Activated CD4-positive, alpha-beta memory T cell treated with anti-CD3 and anti-CD28 coated beads for 36 hours (primary cell): Measurements from ENCODE around the gene PCDHA4. TPM values are rescaled to one million over a fixed set of nuclear protein-coding genes. Genes with fewer than 3 reads are reported as not detected.
"Not testable (repeated sequence)": the region's sequence is repeated elsewhere in the genome, so short reads cannot be mapped to it uniquely, and the experiment has no call there.

Experiments used
- CTCF ChIA-PET: fragments of 350-600 bp; sonication (Branson Sonifier 250); formaldehyde crosslinking; loops from one replicate; lab custom pipeline; 2021; ENCODE audit warnings: antibody characterized with exemption, inconsistent platforms; lab: Charles Lee
- POLR2A ChIA-PET: fragments of 350-600 bp; sonication (Branson Sonifier 250); formaldehyde crosslinking; loops from one replicate; lab custom pipeline; 2021; ENCODE audit warnings: antibody characterized with exemption; lab: Charles Lee
- DNase-seq: peaks from one replicate; pipeline ENCODE4 v3.0.0-alpha.2; 2020
- H3K27ac Mint-ChIP-seq: one replicate; pipeline ENCODE4 v1.8.0; 2021; ENCODE audit warnings: mixed read lengths
- H3K27me3 Mint-ChIP-seq: one replicate; pipeline ENCODE4 v1.8.0; 2021; ENCODE audit warnings: mixed read lengths
- H3K36me3 Mint-ChIP-seq: one replicate; pipeline ENCODE4 v1.8.0; 2021; ENCODE audit warnings: mixed read lengths
- H3K4me1 Mint-ChIP-seq: one replicate; pipeline ENCODE4 v1.8.0; 2021; ENCODE audit warnings: low read depth, mixed read lengths
- H3K4me3 Mint-ChIP-seq: one replicate; pipeline ENCODE4 v1.8.0; 2021; ENCODE audit warnings: mild to moderate bottlenecking, mixed read lengths
- H3K9me3 Mint-ChIP-seq: one replicate; pipeline ENCODE4 v1.8.0; 2021; ENCODE audit warnings: mixed read lengths
- intact Hi-C: fragments of 100-400 bp; cut with micrococcal nuclease; formaldehyde crosslinking; loops from one replicate; pipeline ENCODE4 v1.15.1; 2023
- total RNA-seq, 2 experiments: library from RNA; stranded (reverse); gene quantifications; one replicate each; pipeline ENCODE4 v1.2.3, GENCODE V29; 2021

Gene PCDHA4
- total RNA-seq, 2 experiments from 2014 or later: not detected

DNA sequence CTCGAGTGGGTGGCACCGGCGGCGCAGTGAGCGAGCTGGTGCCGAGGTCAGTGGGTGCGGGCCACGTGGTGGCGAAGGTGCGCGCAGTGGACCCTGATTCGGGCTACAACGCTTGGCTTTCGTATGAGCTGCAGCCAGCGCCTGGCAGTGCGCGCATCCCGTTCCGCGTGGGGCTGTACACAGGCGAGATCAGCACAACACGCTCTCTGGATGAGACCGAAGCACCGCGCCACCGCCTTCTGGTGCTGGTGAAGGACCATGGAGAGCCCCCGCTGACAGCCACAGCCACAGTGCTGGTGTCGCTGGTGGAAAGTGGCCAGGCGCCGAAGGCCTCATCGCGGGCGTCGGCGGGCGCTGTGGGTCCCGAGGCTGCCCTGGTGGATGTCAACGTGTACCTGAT lies 16.6 kb downstream of the PCDHA4 start:
- H3K27me3 Mint-ChIP-seq: peaks cover 12% of the 10 kb centered on the region
- ChIA-PET CTCF (no interaction called here), POLR2A (no interaction called here)
- intact Hi-C loops: no loop called here
- no peak for DNase-seq
- peaks cover 8% of the 10 kb centered on the region for H3K36me3 Mint-ChIP-seq
- no peaks in the 10 kb centered on the region for H3K4me1 Mint-ChIP-seq
- H3K4me3 Mint-ChIP-seq: no peak overlapping the region
- H3K27ac Mint-ChIP-seq: no peak overlapping the region
- peaks cover 18% of the 10 kb centered on the region for H3K9me3 Mint-ChIP-seq

DNA sequence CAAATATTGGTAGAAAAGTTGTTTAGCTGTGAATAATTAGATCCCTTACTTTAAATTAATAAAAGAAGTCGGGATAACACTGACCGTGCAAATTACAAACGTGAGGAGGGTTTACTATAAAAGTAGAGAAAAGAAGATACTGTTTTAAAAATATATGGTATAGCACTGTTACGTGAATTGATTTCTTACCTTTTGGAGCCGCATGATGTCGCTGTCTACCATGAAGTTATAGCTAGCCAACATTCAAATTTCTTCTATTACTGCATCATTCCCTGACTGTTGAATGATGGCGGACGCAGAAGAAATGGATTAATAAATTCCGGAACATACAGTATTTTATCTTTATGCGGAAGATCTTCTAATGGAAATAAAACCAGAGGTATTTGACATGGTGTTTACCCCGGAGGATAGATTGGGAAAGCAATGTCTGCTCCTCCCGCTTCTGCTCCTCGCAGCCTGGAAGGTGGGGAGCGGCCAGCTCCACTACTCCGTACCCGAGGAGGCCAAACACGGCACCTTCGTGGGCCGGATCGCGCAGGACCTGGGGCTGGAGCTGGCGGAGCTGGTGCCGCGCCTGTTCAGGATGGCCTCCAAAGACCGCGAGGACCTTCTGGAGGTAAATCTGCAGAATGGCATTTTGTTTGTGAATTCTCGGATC lies 21.0 kb downstream of the PCDHA4 start, which contains the start of gene PCDHA6:
PCDHA6 (plus strand) TSS at position 257 of the 658 bp plus-strand sequence; CDS start at position 389, 132 bp downstream.
- intact Hi-C loops: no loop called here
- no peak within 1 kb of the TSS for H3K27ac Mint-ChIP-seq
- no peak within 1 kb of the TSS for H3K4me3 Mint-ChIP-seq
- CTCF ChIA-PET: interaction anchor here (0.7 kb wide), 1 partner anchor 14 kb away, joined by 3 read pairs; no protein-coding TSS in a partner anchor
- H3K9me3 Mint-ChIP-seq: peaks cover 26% of the 10 kb centered on the region
- H3K27me3 Mint-ChIP-seq: peaks cover 20% of the 10 kb centered on the region
- H3K36me3 Mint-ChIP-seq: peaks cover 19% of the 10 kb centered on the region
- POLR2A ChIA-PET: no interaction called here
- no peaks in the 10 kb centered on the region for H3K4me1 Mint-ChIP-seq
- no peak for DNase-seq

DNA sequence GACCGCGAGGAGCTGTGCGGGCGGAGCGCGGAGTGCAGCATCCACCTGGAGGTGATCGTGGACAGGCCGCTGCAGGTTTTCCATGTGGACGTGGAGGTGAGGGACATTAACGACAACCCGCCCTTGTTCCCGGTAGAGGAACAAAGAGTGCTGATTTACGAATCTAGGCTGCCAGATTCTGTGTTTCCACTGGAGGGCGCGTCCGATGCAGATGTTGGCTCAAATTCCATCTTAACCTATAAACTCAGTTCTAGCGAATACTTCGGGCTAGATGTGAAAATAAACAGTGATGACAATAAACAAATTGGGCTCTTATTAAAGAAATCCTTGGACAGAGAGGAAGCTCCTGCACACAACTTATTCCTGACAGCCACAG lies 21.5 kb downstream of the PCDHA4 start:
- H3K4me3 Mint-ChIP-seq: no peak overlapping the region
- H3K27me3 Mint-ChIP-seq: peaks cover 23% of the 10 kb centered on the region
- peaks cover 28% of the 10 kb centered on the region for H3K9me3 Mint-ChIP-seq
- peaks cover 21% of the 10 kb centered on the region for H3K36me3 Mint-ChIP-seq
- H3K4me1 Mint-ChIP-seq: no peaks in the 10 kb centered on the region
- ChIA-PET POLR2A (no interaction called here), CTCF (interaction anchor here (0.7 kb wide), 1 partner anchor 13 kb away, joined by 3 read pairs; no protein-coding TSS in a partner anchor)
- DNase-seq: no peak
- no peak overlapping the region for H3K27ac Mint-ChIP-seq
- intact Hi-C loops: no loop called here

DNA sequence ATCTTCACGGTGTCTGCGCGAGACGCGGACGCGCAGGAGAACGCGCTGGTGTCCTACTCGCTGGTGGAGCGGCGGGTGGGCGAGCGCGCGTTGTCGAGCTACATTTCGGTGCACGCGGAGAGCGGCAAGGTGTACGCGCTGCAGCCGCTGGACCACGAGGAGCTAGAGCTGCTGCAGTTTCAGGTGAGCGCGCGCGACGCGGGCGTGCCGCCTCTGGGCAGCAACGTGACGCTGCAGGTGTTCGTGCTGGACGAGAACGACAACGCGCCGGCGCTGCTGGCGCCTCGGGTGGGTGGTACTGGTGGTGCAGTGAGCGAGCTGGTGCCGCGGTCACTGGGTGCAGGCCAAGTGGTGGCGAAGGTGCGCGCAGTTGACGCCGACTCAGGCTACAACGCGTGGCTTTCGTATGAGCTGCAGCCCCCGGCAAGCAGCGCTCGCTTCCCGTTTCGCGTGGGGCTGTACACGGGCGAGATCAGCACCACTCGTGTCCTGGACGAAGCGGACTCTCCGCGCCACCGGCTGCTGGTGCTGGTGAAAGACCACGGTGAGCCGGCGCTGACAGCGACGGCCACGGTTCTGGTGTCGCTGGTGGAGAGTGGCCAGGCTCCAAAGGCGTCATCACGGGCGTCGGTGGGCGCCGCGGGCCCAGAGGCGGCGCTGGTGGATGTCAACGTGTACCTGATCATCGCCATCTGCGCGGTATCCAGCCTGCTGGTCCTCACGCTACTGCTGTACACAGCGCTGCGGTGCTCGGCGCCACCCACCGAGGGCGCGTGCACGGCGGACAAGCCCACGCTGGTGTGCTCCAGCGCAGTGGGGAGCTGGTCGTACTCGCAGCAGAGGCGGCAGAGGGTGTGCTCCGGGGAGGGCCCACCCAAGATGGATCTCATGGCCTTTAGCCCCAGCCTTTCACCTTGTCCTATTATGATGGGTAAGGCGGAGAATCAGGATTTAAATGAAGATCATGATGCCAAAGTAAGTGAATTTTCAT lies 22.9 kb downstream of the PCDHA4 start:
- H3K27ac Mint-ChIP-seq, POLR2A ChIA-PET, CTCF ChIA-PET, H3K4me3 Mint-ChIP-seq, DNase-seq, intact Hi-C loops, H3K4me1 Mint-ChIP-seq: not testable (repeated sequence)
- Mint-ChIP-seq H3K27me3 (peaks cover 28% of the 10 kb centered on the region), H3K36me3 (peaks cover 24% of the 10 kb centered on the region), H3K9me3 (peaks cover 27% of the 10 kb centered on the region)

DNA sequence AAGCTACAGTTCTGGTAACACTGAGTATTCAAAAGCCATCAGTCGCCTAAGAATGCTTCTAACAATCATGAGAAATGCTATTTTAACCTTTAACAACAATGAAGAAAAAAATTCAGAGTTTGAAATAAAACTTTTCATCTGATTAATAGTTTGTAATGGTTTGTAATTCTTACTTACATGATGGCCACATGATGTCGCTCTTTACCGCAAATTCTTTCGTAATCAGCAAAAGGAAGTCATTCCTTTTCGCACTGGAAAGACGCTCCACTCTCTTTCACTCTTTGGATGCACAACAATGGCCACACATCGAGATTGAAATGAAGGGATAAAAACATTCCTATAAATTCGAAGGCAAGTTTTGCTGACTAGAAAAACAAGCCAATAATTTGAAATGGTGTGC lies 27.1 kb downstream of the PCDHA4 start, which contains the start of gene PCDHA7:
PCDHA7 (plus strand) TSS at position 277 of the 400 bp plus-strand sequence; CDS start at position 392, 115 bp downstream.
- CTCF ChIA-PET: interaction anchor here (0.9 kb wide), 1 partner anchor 193 kb away, joined by 3 read pairs; no protein-coding TSS in a partner anchor
- H3K27ac Mint-ChIP-seq: no peak within 1 kb of the TSS
- intact Hi-C loops: no loop called here
- peaks cover 16% of the 10 kb centered on the region for H3K27me3 Mint-ChIP-seq
- peaks cover 12% of the 10 kb centered on the region for H3K36me3 Mint-ChIP-seq
- POLR2A ChIA-PET: no interaction called here
- no peak for DNase-seq
- no peak within 1 kb of the TSS for H3K4me3 Mint-ChIP-seq
- peaks cover 23% of the 10 kb centered on the region for H3K9me3 Mint-ChIP-seq
- no peaks in the 10 kb centered on the region for H3K4me1 Mint-ChIP-seq

DNA sequence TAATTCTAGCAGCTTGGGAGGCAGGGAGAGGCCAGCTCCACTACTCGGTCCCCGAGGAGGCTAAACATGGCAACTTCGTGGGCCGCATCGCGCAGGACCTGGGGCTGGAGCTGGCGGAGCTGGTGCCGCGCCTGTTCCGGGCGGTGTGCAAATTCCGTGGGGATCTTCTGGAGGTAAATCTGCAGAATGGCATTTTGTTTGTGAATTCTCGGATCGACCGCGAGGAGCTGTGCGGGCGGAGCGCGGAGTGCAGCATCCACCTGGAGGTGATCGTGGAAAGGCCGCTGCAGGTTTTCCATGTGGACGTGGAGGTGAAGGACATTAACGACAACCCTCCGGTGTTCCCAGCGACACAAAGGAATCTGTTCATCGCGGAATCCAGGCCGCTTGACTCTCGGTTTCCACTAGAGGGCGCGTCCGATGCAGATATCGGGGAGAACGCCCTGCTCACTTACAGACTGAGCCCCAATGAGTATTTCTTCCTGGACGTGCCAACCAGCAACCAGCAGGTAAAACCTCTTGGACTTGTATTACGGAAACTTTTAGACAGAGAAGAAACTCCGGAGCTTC lies 27.7 kb downstream of the PCDHA4 start:
- intact Hi-C loops: not testable (repeated sequence)
- CTCF ChIA-PET: interaction anchor here (0.9 kb wide), 1 partner anchor 192 kb away, joined by 3 read pairs; no protein-coding TSS in a partner anchor

DNA sequence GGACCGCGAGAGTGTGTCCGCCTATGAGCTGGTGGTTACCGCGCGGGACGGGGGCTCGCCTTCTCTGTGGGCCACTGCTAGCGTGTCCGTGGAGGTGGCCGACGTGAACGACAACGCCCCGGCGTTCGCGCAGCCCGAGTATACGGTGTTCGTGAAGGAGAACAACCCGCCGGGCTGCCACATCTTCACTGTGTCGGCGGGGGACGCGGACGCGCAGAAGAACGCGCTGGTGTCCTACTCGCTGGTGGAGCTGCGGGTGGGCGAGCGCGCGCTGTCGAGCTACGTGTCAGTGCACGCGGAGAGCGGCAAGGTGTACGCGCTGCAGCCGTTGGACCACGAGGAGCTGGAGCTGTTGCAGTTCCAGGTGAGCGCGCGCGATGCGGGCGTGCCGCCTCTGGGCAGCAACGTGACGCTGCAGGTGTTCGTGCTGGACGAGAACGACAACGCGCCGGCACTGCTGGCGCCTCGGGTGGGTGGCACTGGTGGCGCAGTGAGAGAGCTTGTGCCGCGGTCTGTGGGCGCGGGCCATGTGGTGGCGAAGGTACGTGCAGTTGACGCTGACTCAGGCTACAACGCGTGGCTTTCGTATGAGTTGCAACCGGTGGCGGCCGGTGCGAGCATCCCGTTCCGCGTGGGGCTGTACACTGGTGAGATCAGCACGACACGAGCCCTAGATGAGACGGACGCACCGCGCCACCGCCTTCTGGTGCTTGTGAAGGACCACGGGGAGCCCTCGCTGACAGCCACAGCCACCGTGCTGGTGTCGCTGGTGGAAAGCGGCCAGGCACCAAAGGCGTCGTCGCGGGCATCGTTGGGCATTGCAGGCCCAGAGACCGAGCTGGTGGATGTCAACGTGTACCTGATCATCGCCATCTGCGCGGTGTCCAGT lies 29.0 kb downstream of the PCDHA4 start:
- H3K27me3 Mint-ChIP-seq: peaks cover 17% of the 10 kb centered on the region
- H3K4me1 Mint-ChIP-seq: no peaks in the 10 kb centered on the region
- no peak overlapping the region for H3K27ac Mint-ChIP-seq
- intact Hi-C loops: no loop called here
- no peak overlapping the region for H3K4me3 Mint-ChIP-seq
- ChIA-PET POLR2A (no interaction called here), CTCF (interaction anchor here (0.6 kb wide), 1 partner anchor 52 kb away, joined by 3 read pairs; no protein-coding TSS in a partner anchor)
- H3K9me3 Mint-ChIP-seq: peaks cover 23% of the 10 kb centered on the region
- no peak for DNase-seq
- peaks cover 9% of the 10 kb centered on the region for H3K36me3 Mint-ChIP-seq

More for the DNA sequence above, 27.7 kb downstream of the PCDHA4 start:
- peaks cover 15% of the 10 kb centered on the region for H3K27me3 Mint-ChIP-seq
- H3K36me3 Mint-ChIP-seq, DNase-seq, POLR2A ChIA-PET, H3K4me3 Mint-ChIP-seq, H3K4me1 Mint-ChIP-seq, H3K27ac Mint-ChIP-seq: not testable (repeated sequence)
- peaks cover 21% of the 10 kb centered on the region for H3K9me3 Mint-ChIP-seq

DNA sequence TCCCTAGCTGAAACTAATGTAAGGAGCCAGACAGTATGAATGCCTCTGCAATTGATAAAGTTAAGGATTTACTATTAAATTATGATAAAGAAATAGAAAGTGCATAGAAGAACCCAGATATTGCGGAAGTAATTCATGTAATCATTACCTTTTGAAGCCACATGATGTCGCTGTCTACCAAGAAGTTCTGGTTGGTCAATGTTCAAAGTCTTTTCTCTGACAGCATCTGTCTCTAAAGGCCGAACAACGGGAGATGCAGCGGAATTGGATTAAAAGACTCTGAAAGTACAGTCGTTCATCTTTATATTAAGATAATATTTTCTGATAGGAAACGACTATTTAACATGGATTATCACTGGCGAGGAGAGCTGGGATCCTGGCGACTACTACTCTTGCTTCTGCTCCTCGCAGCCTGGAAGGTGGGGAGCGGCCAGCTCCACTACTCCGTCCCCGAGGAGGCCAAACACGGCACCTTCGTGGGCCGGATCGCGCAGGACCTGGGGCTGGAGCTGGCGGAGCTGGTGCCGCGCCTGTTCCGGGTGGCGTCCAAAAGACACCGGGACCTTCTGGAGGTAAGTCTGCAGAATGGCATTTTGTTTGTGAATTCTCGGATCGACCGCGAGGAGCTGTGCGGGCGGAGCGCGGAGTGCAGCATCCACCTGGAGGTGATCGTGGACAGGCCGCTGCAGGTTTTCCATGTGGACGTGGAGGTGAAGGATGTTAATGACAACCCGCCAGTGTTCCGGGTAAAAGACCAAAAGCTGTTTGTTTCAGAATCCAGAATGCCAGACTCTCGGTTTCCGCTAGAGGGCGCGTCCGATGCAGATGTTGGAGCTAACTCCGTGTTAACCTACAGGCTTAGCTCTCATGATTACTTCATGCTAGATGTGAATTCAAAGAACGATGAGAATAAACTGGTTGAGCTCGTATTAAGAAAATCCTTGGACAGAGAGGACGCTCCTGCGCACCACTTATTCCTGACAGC lies 34.4 kb downstream of the PCDHA4 start, which contains the start of gene PCDHA8:
PCDHA8 (plus strand) TSS at position 210 of the 985 bp plus-strand sequence; CDS start at position 345, 135 bp downstream.
- Mint-ChIP-seq H3K27me3 (peaks cover 6% of the 10 kb centered on the region), H3K36me3 (peaks cover 5% of the 10 kb centered on the region), H3K4me3 (no peak within 1 kb of the TSS), H3K9me3 (peaks cover 18% of the 10 kb centered on the region), H3K27ac (no peak within 1 kb of the TSS), H3K4me1 (no peaks in the 10 kb centered on the region)
- intact Hi-C loops: no loop called here
- DNase-seq: no peak
- ChIA-PET POLR2A (interaction anchor here (0.6 kb wide), 1 partner anchor 11 kb away, joined by 3 read pairs; no protein-coding TSS in a partner anchor), CTCF (interaction anchor here (0.7 to 1.1 kb wide), 4 partner anchors 13 to 126 kb away, joined by 3 read pairs; partner anchors contain the start of gene PCDHA6)

DNA sequence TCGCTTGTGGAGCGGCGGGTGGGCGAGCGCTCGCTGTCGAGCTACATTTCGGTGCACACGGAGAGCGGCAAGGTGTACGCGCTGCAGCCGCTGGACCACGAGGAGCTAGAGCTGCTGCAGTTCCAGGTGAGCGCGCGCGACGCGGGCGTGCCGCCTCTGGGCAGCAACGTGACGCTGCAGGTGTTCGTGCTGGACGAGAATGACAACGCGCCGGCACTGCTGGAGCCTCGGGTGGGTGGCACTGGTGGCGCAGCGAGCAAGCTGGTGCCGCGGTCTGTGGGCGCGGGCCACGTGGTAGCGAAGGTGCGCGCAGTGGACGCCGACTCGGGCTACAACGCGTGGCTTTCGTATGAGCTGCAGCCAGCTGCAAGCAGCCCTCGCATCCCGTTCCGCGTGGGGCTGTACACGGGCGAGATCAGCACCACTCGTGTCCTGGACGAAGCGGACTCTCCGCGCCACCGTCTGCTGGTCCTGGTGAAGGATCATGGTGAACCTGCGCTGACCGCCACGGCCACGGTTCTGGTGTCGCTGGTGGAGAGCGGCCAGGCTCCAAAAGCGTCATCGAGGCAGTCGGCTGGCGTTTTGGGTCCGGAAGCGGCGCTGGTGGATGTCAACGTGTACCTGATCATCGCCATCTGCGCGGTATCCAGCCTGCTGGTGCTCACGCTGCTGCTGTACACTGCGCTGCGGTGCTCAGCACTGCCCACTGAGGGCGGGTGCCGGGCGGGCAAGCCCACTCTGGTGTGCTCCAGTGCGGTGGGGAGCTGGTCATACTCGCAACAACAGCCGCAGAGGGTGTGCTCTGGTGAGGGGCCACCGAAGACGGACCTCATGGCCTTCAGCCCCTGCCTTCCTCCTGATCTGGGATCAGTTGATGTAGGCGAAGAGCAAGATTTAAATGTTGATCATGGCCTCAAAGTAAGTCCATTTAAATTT lies 36.2 kb downstream of the PCDHA4 start:
- no peak overlapping the region for H3K27ac Mint-ChIP-seq
- peaks cover 12% of the 10 kb centered on the region for H3K27me3 Mint-ChIP-seq
- H3K36me3 Mint-ChIP-seq: peaks cover 5% of the 10 kb centered on the region
- H3K4me1 Mint-ChIP-seq: no peaks in the 10 kb centered on the region
- peaks cover 20% of the 10 kb centered on the region for H3K9me3 Mint-ChIP-seq
- DNase-seq: no peak
- intact Hi-C loops: no loop called here
- POLR2A ChIA-PET: no interaction called here
- H3K4me3 Mint-ChIP-seq: no peak overlapping the region
- CTCF ChIA-PET: no interaction called here
